Measurements from ENCODE around the gene SPTBN1.

SPTBN1 gene

GRCh38 chr2:54529935-54530334 lies 73.8 kb downstream of the SPTBN1 start:
- Histone ChIP-seq H3K27ac (ENCODE audit: low read depth, low read length) (no peak overlapping the region), H3K27me3 (ENCODE audit: control insufficient read depth, insufficient read depth, low read length) (no peaks in the 10 kb centered on the region), H3K36me3 (ENCODE audit: control insufficient read depth, insufficient read depth, low read length) (no peaks in the 10 kb centered on the region), H3K4me3 (ENCODE audit: low read length) (no peak overlapping the region), H3K9ac (ENCODE audit: low read length) (no peak overlapping the region), H3K4me1 (ENCODE audit: control insufficient read depth, insufficient read depth, low read length) (no peaks in the 10 kb centered on the region)

- no peak overlapping the region for H3K27ac ChIP-seq (ENCODE audit: low read depth, low read length)
- no peak overlapping the region for H3K9ac ChIP-seq (ENCODE audit: low read length)
- no peak overlapping the region for H3K4me3 ChIP-seq (ENCODE audit: low read length)
- no peaks in the 10 kb centered on the region for H3K27me3 ChIP-seq (ENCODE audit: control insufficient read depth, insufficient read depth, low read length)
- no peaks in the 10 kb centered on the region for H3K4me1 ChIP-seq (ENCODE audit: control insufficient read depth, insufficient read depth, low read length)
- H3K36me3 ChIP-seq (ENCODE audit: control insufficient read depth, insufficient read depth, low read length): no peaks in the 10 kb centered on the region
These were observed 75.4 kb downstream of the SPTBN1 start for GRCh38 chr2:54531558-54531957.

GRCh38 chr2:54534221-54534620 lies 78.1 kb downstream of the SPTBN1 start:
- Histone ChIP-seq H3K4me1 (ENCODE audit: control insufficient read depth, insufficient read depth, low read length) (no peaks in the 10 kb centered on the region), H3K27ac (ENCODE audit: low read depth, low read length) (no peak overlapping the region), H3K36me3 (ENCODE audit: control insufficient read depth, insufficient read depth, low read length) (no peaks in the 10 kb centered on the region), H3K27me3 (ENCODE audit: control insufficient read depth, insufficient read depth, low read length) (no peaks in the 10 kb centered on the region), H3K4me3 (ENCODE audit: low read length) (no peak overlapping the region), H3K9ac (ENCODE audit: low read length) (no peak overlapping the region)

- Histone ChIP-seq H3K4me3 (ENCODE audit: low read length) (no peak overlapping the region), H3K9ac (ENCODE audit: low read length) (no peak overlapping the region), H3K36me3 (ENCODE audit: control insufficient read depth, insufficient read depth, low read length) (no peaks in the 10 kb centered on the region), H3K4me1 (ENCODE audit: control insufficient read depth, insufficient read depth, low read length) (no peaks in the 10 kb centered on the region), H3K27ac (ENCODE audit: low read depth, low read length) (no peak overlapping the region), H3K27me3 (ENCODE audit: control insufficient read depth, insufficient read depth, low read length) (no peaks in the 10 kb centered on the region)
These were observed 78.5 kb downstream of the SPTBN1 start for GRCh38 chr2:54534625-54535024.

GRCh38 chr2:54535599-54536195 lies 79.6 kb downstream of the SPTBN1 start:
- H3K36me3 ChIP-seq (ENCODE audit: control insufficient read depth, insufficient read depth, low read length): no peaks in the 10 kb centered on the region
- H3K27ac ChIP-seq (ENCODE audit: low read depth, low read length): no peak overlapping the region
- H3K4me1 ChIP-seq (ENCODE audit: control insufficient read depth, insufficient read depth, low read length): no peaks in the 10 kb centered on the region
- no peaks in the 10 kb centered on the region for H3K27me3 ChIP-seq (ENCODE audit: control insufficient read depth, insufficient read depth, low read length)
- no peak overlapping the region for H3K9ac ChIP-seq (ENCODE audit: low read length)
- H3K4me3 ChIP-seq (ENCODE audit: low read length): no peak overlapping the region

- H3K27ac ChIP-seq (ENCODE audit: low read depth, low read length): no peak overlapping the region
- no peaks in the 10 kb centered on the region for H3K27me3 ChIP-seq (ENCODE audit: control insufficient read depth, insufficient read depth, low read length)
- no peaks in the 10 kb centered on the region for H3K36me3 ChIP-seq (ENCODE audit: control insufficient read depth, insufficient read depth, low read length)
- H3K4me3 ChIP-seq (ENCODE audit: low read length): no peak overlapping the region
- no peaks in the 10 kb centered on the region for H3K4me1 ChIP-seq (ENCODE audit: control insufficient read depth, insufficient read depth, low read length)
- H3K9ac ChIP-seq (ENCODE audit: low read length): no peak overlapping the region
These were observed 80.6 kb downstream of the SPTBN1 start for GRCh38 chr2:54536720-54537119.

- Histone ChIP-seq H3K36me3 (ENCODE audit: control insufficient read depth, insufficient read depth, low read length) (no peaks in the 10 kb centered on the region), H3K27ac (ENCODE audit: low read depth, low read length) (no peak overlapping the region), H3K4me1 (ENCODE audit: control insufficient read depth, insufficient read depth, low read length) (no peaks in the 10 kb centered on the region), H3K27me3 (ENCODE audit: control insufficient read depth, insufficient read depth, low read length) (no peaks in the 10 kb centered on the region), H3K4me3 (ENCODE audit: low read length) (no peak overlapping the region), H3K9ac (ENCODE audit: low read length) (no peak overlapping the region)
These were observed 82.4 kb downstream of the SPTBN1 start for GRCh38 chr2:54538537-54538936.

GRCh38 chr2:54539683-54540082 lies 83.6 kb downstream of the SPTBN1 start:
- Histone ChIP-seq H3K9ac (ENCODE audit: low read length) (no peak overlapping the region), H3K4me1 (ENCODE audit: control insufficient read depth, insufficient read depth, low read length) (no peaks in the 10 kb centered on the region), H3K4me3 (ENCODE audit: low read length) (no peak overlapping the region), H3K36me3 (ENCODE audit: control insufficient read depth, insufficient read depth, low read length) (no peaks in the 10 kb centered on the region), H3K27ac (ENCODE audit: low read depth, low read length) (no peak overlapping the region), H3K27me3 (ENCODE audit: control insufficient read depth, insufficient read depth, low read length) (no peaks in the 10 kb centered on the region)

GRCh38 chr2:54540194-54540593 lies 84.1 kb downstream of the SPTBN1 start:
- Histone ChIP-seq H3K27me3 (ENCODE audit: control insufficient read depth, insufficient read depth, low read length) (no peaks in the 10 kb centered on the region), H3K4me1 (ENCODE audit: control insufficient read depth, insufficient read depth, low read length) (no peaks in the 10 kb centered on the region), H3K4me3 (ENCODE audit: low read length) (no peak overlapping the region), H3K9ac (ENCODE audit: low read length) (no peak overlapping the region), H3K36me3 (ENCODE audit: control insufficient read depth, insufficient read depth, low read length) (no peaks in the 10 kb centered on the region), H3K27ac (ENCODE audit: low read depth, low read length) (no peak overlapping the region)

GRCh38 chr2:54541995-54542394 lies 85.9 kb downstream of the SPTBN1 start:
- Histone ChIP-seq H3K4me3 (ENCODE audit: low read length) (no peak overlapping the region), H3K27ac (ENCODE audit: low read depth, low read length) (no peak overlapping the region), H3K4me1 (ENCODE audit: control insufficient read depth, insufficient read depth, low read length) (no peaks in the 10 kb centered on the region), H3K36me3 (ENCODE audit: control insufficient read depth, insufficient read depth, low read length) (no peaks in the 10 kb centered on the region), H3K27me3 (ENCODE audit: control insufficient read depth, insufficient read depth, low read length) (no peaks in the 10 kb centered on the region), H3K9ac (ENCODE audit: low read length) (no peak overlapping the region)

- no peak overlapping the region for H3K9ac ChIP-seq (ENCODE audit: low read length)
- no peaks in the 10 kb centered on the region for H3K27me3 ChIP-seq (ENCODE audit: control insufficient read depth, insufficient read depth, low read length)
- no peak overlapping the region for H3K27ac ChIP-seq (ENCODE audit: low read depth, low read length)
- no peaks in the 10 kb centered on the region for H3K4me1 ChIP-seq (ENCODE audit: control insufficient read depth, insufficient read depth, low read length)
- H3K36me3 ChIP-seq (ENCODE audit: control insufficient read depth, insufficient read depth, low read length): no peaks in the 10 kb centered on the region
- H3K4me3 ChIP-seq (ENCODE audit: low read length): no peak overlapping the region
These were observed 87.7 kb downstream of the SPTBN1 start for GRCh38 chr2:54543733-54544396.

GRCh38 chr2:54545702-54546450 lies 89.7 kb downstream of the SPTBN1 start:
- Histone ChIP-seq H3K4me1 (ENCODE audit: control insufficient read depth, insufficient read depth, low read length) (no peaks in the 10 kb centered on the region), H3K9ac (ENCODE audit: low read length) (no peak overlapping the region), H3K4me3 (ENCODE audit: low read length) (no peak overlapping the region), H3K27me3 (ENCODE audit: control insufficient read depth, insufficient read depth, low read length) (no peaks in the 10 kb centered on the region), H3K27ac (ENCODE audit: low read depth, low read length) (no peak overlapping the region), H3K36me3 (ENCODE audit: control insufficient read depth, insufficient read depth, low read length) (no peaks in the 10 kb centered on the region)

All from rectal smooth muscle tissue (tissue), 1 donor.